ENCODE measurements around the gene FOSL1. TPM values are rescaled to one million over a fixed set of nuclear protein-coding genes. Genes with fewer than 3 reads are reported as not detected.

FOSL1 gene
- total RNA-seq, 1 experiment from 2014 or later: 125 TPM

DNA sequence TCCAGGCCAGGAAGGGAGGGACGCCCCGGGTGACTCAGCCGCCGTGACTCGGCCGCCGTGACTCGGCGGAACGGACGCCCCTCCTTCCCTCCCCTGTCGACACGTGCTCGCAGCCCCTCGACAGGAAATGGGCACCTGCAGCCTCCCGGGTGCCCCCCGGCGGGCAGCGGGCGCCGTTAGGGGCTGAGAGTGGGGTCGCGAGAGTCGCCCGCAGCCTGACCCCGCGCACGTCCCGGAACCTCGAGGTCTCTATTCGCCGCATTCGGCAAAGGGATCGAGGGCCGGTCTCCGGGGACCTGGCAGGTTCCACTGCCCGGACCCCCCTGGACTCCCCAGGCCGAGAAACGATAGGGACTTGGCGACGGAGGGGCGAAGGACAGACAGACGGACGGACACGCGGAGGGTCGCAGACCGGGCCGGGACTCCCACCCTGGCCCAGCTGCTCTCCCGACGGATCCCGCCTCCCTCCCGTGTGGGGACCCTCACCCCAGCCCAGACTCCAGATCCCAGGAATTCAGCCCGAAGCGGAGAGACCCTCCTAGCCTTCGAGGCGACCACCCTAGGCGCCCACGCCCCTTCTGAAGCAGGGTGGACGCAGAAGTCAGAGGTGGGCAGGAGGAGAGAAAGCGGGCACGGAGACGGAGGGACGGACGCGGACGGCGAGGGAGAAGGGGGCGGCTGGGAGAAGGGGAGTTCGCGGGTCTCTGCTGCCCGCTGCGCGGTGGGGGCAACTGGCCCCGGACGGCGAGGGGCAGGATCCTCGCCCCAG, 648 bp downstream of the FOSL1 start:
- no peak for DNase-seq (ENCODE audit: low read depth, low spot score)
- intact Hi-C loops (cut with micrococcal nuclease): loop anchor here (1.0 kb wide), 1 partner anchor 17 kb away; no protein-coding TSS in a partner anchor

More for the DNA sequence above, 648 bp downstream of the FOSL1 start:
- ChIA-PET POLR2A (interaction anchor here (1.3 to 10.9 kb wide), 5 partner anchors 9 to 18 kb away, joined by 5 to 124 read pairs (median 30); partner anchors contain the start of genes CCDC85B and FIBP), CTCF (interaction anchor here (1.2 to 1.6 kb wide), 2 partner anchors 8 to 40 kb away, joined by 4 to 5 read pairs; no protein-coding TSS in a partner anchor), RAD21 (ENCODE audit: low non-redundant PET in 1 of 2, low total read pairs in 2 of 2, uncharacterized antibody in 2 of 2, unreplicated experiment in 2 of 2) (no interaction called here)
- BruUV-seq (replicated peaks): no TSS peak
- H3K4me1 ChIP-seq (ENCODE audit: control insufficient read depth in 1 of 2, insufficient read depth in 2 of 2, low read length in 2 of 2): peaks cover 51 to 80% of the 10 kb centered on the region in 2 experiments
- peak overlapping the region; percentile 99 for H3K27ac ChIP-seq (ENCODE audit: low read depth, low read length)
- H3K36me3 ChIP-seq (ENCODE audit: control insufficient read depth in 1 of 2, insufficient read depth in 2 of 2, low read length in 2 of 2): peaks cover 7 to 40% of the 10 kb centered on the region in 2 experiments; a peak in 3 of 4 replicates
- no peaks in the 10 kb centered on the region for H3K27me3 ChIP-seq (ENCODE audit: insufficient read depth, low read length)
- peak overlapping the region; percentile 71 for H3K4me2 ChIP-seq (ENCODE audit: low read length)
- no peaks in the 10 kb centered on the region for H3K9me2 ChIP-seq (ENCODE audit: insufficient read depth)
- H3K4me3 ChIP-seq (replicated peaks in 1 of 2; ENCODE audit: low read depth in 1 of 2, low read length in 2 of 2): peak overlapping the region; percentile 90 to 98
- H2AFZ ChIP-seq (ENCODE audit: low read depth, low read length, poor library complexity, severe bottlenecking): no peak overlapping the region
- H3K9ac ChIP-seq (ENCODE audit: low read length): peak overlapping the region; percentile 99
- ATAC-seq: peak; percentile 4
- no peaks in the 10 kb centered on the region for H3K9me3 ChIP-seq (ENCODE audit: control insufficient read depth in 1 of 2, insufficient read depth in 1 of 2, low read depth in 1 of 2, low read length in 2 of 2)
- TF ChIP-seq SP1 (IDR thresholded peaks at IDR 0.05; ENCODE audit: low read depth): no peak
- no peak for TF ChIP-seq ZNF274 (IDR thresholded peaks at IDR 0.05; ENCODE audit: low read depth, low read length)
- peak; percentile 7; the same call in 1 of the 2 replicates for TF ChIP-seq ZFX (IDR thresholded peaks at IDR 0.05)
- TF ChIP-seq REST (IDR thresholded peaks at IDR 0.05; ENCODE audit: low read depth): no peak
- peaks cover 64% of the 10 kb centered on the region for H3K79me2 ChIP-seq (ENCODE audit: insufficient read depth, low read length)
- H4K20me1 ChIP-seq (ENCODE audit: insufficient read depth): peaks cover 25% of the 10 kb centered on the region; the same call in 1 of the 2 replicates
